Mucosa of gallbladder (tissue), 1 donor: ENCODE results near the gene NR2F6. TPM values are rescaled to one million over a fixed set of nuclear protein-coding genes. Genes with fewer than 3 reads are reported as not detected.
A peak's percentile ranks its signal among the peaks of the same experiment; 100 is the strongest.
"Not testable (repeated sequence)": the region's sequence is repeated elsewhere in the genome, so short reads cannot be mapped to it uniquely, and the experiment has no call there.

Experiments
- DNase-seq: peaks from one replicate; pipeline ENCODE4 v3.0.0-alpha.2; 2020; ENCODE audit warnings: low spot score
- total RNA-seq: library from RNA; stranded (reverse); gene quantifications from one replicate; pipeline ENCODE4 v1.2.1, GENCODE V29; 2021
- donor health status: DM: no; HTN: no; CAD: no.

The NR2F6 gene
- total RNA-seq = 46.3 TPM

- DNase-seq = no peak
Observed at GRCh38 chr19:17245535-17245984, at the start of gene NR2F6. Gene NR2F6, minus strand, starts transcription at chr19:17245919. Its CDS starts 699 bp downstream, at chr19:17245220.

GRCh38 chr19:17294051-17294891 lies 48.6 kb upstream of the NR2F6 start:
- no peak for DNase-seq

GRCh38 chr19:17293605-17294004 lies 47.9 kb upstream of the NR2F6 start:
- DNase-seq = no peak

DNA sequence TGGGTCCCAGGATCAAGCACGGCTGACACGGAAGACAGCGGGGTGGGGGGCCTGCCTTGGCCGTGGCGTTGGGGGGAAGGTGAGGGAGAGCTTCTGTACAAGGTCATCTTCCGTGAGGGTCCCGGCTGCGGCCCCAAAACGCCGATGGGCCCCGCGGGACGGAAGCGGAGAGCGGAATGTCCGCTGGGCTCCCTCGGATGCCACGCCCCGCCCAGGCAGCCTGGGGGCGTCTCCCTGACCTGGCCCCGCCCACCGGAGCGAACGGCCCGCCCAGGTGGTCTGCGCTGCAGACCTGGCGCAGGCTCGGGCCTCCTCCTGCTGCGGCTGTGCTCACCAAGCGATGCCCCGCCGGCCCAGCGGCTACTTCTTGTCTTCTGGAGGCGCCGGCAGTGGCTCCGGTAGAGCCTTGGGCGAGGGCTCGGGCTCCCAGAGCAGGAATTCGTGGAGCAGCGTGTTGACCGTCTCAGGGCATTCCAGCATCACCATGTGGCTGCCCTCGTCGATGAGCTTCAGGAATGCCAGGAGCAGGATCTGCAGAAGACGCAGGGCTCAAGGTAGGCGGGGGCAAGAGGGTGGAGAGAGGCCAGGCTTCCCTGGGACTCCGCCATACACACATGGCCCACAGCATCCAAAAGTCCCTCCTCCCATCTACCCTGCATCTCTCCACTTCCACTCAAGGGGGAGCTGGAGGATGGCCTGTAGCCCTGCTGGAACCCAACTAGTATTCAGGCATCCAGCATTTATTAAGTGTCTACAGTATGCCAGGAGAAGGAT lies 46.8 kb upstream of the NR2F6 start:
- DNase-seq = peak; percentile 80

DNA sequence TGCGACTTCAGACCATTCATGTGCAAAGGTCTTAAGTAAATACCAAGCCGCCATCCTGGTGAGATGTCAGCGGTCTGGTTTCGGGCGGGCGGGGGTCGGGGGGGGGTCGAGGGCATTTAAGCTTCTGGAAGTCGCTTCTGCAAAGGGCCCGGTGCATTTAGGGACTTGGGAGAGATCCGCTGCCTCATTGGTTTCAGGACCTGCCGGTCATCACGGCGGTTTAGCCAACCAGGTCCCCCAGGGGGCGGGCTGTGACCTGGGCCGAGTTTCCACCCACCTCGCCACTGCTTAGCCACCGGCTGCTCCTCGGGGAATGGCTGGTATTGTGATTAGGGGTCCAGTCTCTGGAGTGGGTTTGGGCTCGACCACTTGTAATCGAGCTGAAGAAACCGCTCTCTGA lies 43.8 kb upstream of the NR2F6 start:
- DNase-seq = peak; percentile 59

- DNase-seq = no peak
Observed at GRCh38 chr19:17286752-17287151, 41.0 kb upstream of the NR2F6 start.

- no peak for DNase-seq
Observed at GRCh38 chr19:17286263-17286662, 40.5 kb upstream of the NR2F6 start.

GRCh38 chr19:17285415-17286135 lies 39.9 kb upstream of the NR2F6 start:
- DNase-seq = no peak

DNA sequence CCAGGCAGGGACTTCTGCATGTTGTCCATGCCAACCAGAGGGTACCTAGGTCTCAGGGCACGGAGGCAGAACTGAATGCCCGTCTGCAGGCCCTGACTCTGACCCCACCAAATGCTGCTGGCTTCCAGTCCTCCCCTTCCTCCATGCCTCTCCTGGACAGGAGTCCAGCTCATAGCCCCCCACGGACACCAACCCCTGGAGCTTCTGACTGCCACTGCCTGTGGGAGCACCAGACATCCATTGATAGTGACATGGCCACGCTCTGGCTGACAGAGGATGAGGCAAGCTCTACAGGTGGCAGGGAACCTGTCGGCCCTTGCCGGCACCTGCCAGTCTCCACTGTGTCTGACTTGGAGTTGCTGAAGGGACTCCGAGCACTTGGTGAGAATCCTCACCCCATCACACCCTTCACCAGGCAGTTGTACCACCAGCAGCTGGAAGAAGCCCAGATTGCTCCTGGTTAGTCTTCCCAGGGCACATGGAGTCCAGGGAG lies 37.8 kb upstream of the NR2F6 start:
- DNase-seq = no peak

DNA sequence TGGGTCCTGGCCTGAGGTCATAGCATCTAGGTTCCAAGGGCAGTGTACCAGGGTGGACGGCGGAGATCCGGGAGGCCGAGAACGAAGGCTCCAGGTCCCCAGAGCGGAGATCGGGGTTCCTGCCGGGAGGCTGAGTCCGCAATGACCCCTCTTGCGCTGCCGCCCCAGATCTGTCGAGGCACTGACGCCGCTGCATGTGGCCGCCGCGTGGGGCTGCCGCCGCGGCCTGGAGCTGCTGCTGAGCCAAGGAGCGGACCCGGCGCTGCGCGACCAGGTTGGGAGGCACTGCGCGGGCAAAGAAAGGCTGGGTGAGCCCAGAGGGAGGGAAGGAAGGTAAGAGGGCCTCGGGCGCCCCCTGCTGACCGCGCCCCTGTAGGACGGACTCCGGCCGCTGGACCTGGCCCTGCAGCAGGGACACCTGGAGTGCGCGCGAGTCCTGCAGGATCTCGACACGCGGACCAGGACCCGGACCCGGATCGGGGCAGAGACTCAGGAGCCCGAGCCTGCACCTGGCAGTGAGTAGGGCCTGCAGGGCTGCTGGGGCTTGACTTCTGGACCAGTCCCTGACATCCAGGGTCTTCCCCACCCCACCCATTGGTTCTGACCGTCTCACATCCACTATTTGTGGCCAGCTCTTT lies 36.9 kb upstream of the NR2F6 start:
- DNase-seq = peak; percentile 83

DNA sequence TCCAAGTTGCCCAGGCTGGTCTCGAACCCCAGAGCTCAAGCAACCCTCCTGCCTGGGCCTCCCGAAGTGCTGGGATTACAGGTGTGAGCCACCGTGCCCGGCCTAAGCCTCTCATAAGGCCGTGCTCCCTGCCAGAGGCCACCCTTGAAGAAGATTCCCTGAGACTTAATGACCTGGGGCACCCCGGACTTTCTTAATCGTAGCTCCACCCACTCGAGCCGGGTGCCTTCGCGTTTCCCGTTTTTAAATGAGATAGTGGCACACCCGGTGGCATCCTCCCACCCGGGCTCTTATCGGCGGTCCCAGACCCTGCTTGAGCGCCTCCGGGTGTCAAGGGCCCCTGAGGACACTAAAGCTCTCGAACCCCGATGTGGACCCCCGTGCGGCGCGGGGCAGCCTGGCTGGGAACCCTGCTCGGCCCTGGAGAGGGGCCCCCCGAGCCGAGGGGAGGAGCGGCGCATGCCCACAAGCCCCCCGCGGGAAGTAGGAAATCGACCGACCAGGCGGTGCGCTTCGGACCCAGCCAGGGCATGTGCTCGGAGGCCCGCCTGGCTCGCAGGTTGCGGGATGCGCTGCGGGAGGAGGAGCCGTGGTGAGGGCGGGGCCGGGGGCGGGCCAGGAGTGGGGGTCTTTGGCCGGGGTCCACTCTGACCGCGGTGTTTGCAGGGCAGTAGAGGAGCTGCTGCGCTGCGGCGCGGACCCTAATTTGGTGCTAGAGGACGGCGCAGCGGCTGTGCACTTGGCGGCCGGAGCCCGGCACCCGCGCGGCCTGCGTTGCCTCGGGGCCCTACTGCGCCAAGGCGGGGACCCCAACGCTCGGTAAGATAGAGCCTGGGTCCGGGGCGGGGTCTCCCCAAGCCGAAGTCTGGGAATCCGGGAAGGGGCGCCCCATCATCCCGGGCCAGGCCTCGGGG lies 35.9 kb upstream of the NR2F6 start, which contains the start of gene ANKLE1:
Gene ANKLE1, plus strand, starts transcription at position 511 of the 914 bp plus-strand sequence. Its CDS starts 20 bp downstream, at position 531.
- no peak for DNase-seq

GRCh38 chr19:17279436-17279835 lies 33.7 kb upstream of the NR2F6 start:
- DNase-seq = no peak

GRCh38 chr19:17275441-17276175 lies 29.9 kb upstream of the NR2F6 start:
- DNase-seq = no peak

- not testable (repeated sequence) for DNase-seq
Observed at GRCh38 chr19:17274892-17275291, 29.2 kb upstream of the NR2F6 start.

DNA sequence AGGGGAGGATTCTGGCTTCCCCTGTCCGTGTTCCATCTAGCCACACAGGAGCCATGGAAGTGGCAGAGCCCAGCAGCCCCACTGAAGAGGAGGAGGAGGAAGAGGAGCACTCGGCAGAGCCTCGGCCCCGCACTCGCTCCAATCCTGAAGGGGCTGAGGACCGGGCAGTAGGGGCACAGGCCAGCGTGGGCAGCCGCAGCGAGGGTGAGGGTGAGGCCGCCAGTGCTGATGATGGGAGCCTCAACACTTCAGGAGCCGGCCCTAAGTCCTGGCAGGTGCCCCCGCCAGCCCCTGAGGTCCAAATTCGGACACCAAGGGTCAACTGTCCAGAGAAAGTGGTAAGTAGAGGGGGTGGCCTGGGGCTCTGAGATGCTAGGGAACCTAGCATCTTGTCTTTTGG lies 23.0 kb upstream of the NR2F6 start:
- DNase-seq = no peak

DNA sequence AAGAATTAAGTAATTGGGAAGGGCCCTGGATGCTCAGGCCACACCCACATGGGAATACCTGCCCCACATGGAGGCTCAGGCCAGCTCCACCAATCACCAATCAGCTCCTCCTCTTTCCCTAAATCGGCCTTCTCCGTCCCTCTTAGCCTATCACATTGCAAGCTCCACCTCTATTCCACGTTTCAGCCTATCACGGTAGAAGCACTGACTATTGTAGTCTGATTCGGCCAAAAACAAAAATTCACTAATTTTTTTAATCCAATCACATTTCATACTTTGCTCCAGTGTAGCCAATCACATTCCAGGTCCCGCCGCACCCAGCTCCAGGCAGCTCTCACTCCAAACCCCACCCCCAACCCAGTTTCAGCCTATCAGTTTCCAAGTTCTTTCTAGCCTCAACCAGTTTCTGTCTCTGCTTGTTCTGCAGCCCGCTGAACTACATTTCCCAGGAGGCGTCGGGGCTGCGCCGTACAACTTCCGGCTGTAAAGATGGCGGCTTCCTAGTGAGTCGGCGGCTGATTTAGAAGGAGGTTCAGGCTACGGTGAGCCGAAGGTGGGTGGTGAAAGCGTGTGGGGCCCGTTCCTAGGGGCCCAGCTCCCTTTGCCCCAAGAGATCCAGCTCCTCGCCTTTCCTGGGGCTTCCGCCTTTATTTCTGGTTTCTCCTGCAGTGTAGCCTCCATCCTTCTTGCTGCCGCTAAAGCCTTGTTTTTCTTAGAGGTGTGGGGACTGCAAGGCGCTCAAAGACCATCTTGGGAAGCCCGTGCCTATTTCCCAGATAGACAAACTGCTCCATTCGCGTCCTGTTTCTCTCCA lies 21.5 kb upstream of the NR2F6 start, which contains the start of gene BABAM1:
Gene BABAM1, plus strand, starts transcription at position 469 of the 814 bp plus-strand sequence. CDS start 1,364 bp downstream, outside the sequence.
- peak; percentile 99 for DNase-seq

- no peak for DNase-seq
Observed at GRCh38 chr19:17266589-17266974, 20.9 kb upstream of the NR2F6 start.

- no peak for DNase-seq
Observed at GRCh38 chr19:17266026-17266425, 20.3 kb upstream of the NR2F6 start.

GRCh38 chr19:17264641-17264979 lies 18.9 kb upstream of the NR2F6 start, which contains the start of gene USHBP1:
Gene USHBP1, minus strand, starts transcription at chr19:17264745. Its CDS starts 446 bp downstream, at chr19:17264299.
- DNase-seq = peak; percentile 26
